K562 (cell line): ENCODE data around the gene ARAF. TPM values are rescaled to one million over a fixed set of nuclear protein-coding genes. Genes with fewer than 3 reads are reported as not detected.

Experiments
- AFF4 ChIP-seq: sonication (generic); formaldehyde crosslinking; IDR thresholded peaks from 2 replicates; pipeline ENCODE4 v1.8.0; 2023; ENCODE audit warnings: mild to moderate bottlenecking, missing genetic modification reagents
- ARID4B ChIP-seq: sonication (generic); formaldehyde crosslinking; IDR thresholded peaks from 2 replicates; pipeline ENCODE4 v1.8.0; 2022; ENCODE audit warnings: mild to moderate bottlenecking, missing genetic modification reagents
- ATF7 ChIP-seq: fragments of 450-650 bp; IDR thresholded peaks from 2 replicates; pipeline ENCODE4 v1.7.1; 2014; ENCODE audit warnings: mild to moderate bottlenecking, moderate library complexity
- CHD2 ChIP-seq: IDR thresholded peaks from 2 replicates; pipeline ENCODE4 v1.6.1; 2011; ENCODE audit warnings: low read depth, low read length
- CTCFL ChIP-seq: IDR thresholded peaks from 2 replicates; pipeline ENCODE4 v1.6.1; 2011; ENCODE audit warnings: borderline replicate concordance, low read depth, mild to moderate bottlenecking, moderate library complexity, low read length; ENCODE audit not compliant: insufficient read depth, poor library complexity, severe bottlenecking
- DACH1 ChIP-seq: fragments of 450-650 bp; IDR thresholded peaks from 2 replicates; pipeline ENCODE4 v1.6.1; 2018; ENCODE audit not compliant: partially characterized antibody
- FOXJ3 ChIP-seq: sonication (generic); formaldehyde crosslinking; IDR thresholded peaks from 2 replicates; pipeline ENCODE4 v1.4.0; 2020; ENCODE audit warnings: mild to moderate bottlenecking, missing genetic modification reagents
- HMG20B ChIP-seq: fragments of 250-450 bp; sonication (Bioruptor Pico); IDR thresholded peaks from 2 replicates; pipeline ENCODE4 v1.5.0; 2021; ENCODE audit warnings: mild to moderate bottlenecking
- JUNB ChIP-seq: fragments of 450-650 bp; formaldehyde crosslinking; conservative IDR thresholded peaks from 2 replicates; pipeline ENCODE4 v1.4.0; 2020; ENCODE audit warnings: mild to moderate bottlenecking
- KDM4B ChIP-seq, 2 experiments: fragments of 450-650 bp in 1 of 2; sonication (generic) in 1 of 2; IDR thresholded peaks; 2 replicates each; pipeline ENCODE4 v1.6.1; 2016 to 2017; ENCODE audit warnings: borderline replicate concordance in 2 of 2, antibody characterized with exemption in 1 of 2, low read depth in 1 of 2, mild to moderate bottlenecking in 1 of 2
- NR2C1 ChIP-seq, 2 experiments: fragments of 450-650 bp; IDR thresholded peaks; 2 replicates each; pipeline ENCODE4 v1.6.1; 2017; ENCODE audit warnings: mild to moderate bottlenecking in 2 of 2, antibody characterized with exemption in 1 of 2, inconsistent platforms in 1 of 2, missing compliant biosample characterization in 1 of 2, missing genetic modification characterization in 1 of 2
- NRF1 ChIP-seq, 2 experiments: fragments of 450-650 bp; IDR thresholded peaks in 1 of 2; conservative IDR thresholded peaks in 1 of 2; 2 replicates each; pipeline ENCODE4 v1.6.1; 2014; ENCODE audit warnings: mild to moderate bottlenecking in 2 of 2
- PML ChIP-seq: IDR thresholded peaks from 2 replicates; pipeline ENCODE4 v1.6.1; 2012; ENCODE audit warnings: low read length, inconsistent platforms
- RBM22 ChIP-seq: fragments of 200-400 bp; formaldehyde crosslinking; IDR thresholded peaks from 2 replicates; pipeline ENCODE4 v1.6.1; 2018; ENCODE audit warnings: low read length, low read depth; ENCODE audit not compliant: poor library complexity, severe bottlenecking
- SMARCB1 ChIP-seq: IDR thresholded peaks from 2 replicates; pipeline ENCODE4 v1.6.1; 2011; ENCODE audit warnings: improper control_type of control experiment, low read depth; ENCODE audit not compliant: insufficient read length
- TAF7 ChIP-seq: fragments of 450-650 bp; IDR thresholded peaks from 2 replicates; pipeline ENCODE4 v1.6.1; 2016; ENCODE audit warnings: missing genetic modification characterization, missing compliant biosample characterization
- ZNF584 ChIP-seq: fragments of 200-800 bp; sonication (Bioruptor generic); IDR thresholded peaks from 2 replicates; pipeline ENCODE4 v1.6.1; 2016; ENCODE audit warnings: low read depth, mild to moderate bottlenecking, missing genetic modification characterization, missing compliant biosample characterization
- polyA plus RNA-seq, 8 experiments: library from polyadenylated mRNA; depleted of rRNA in 4 of 8; stranded (reverse) in 5 of 8; unstranded in 3 of 8; fragments of >200 nt; fragmentation: Nextera tagmentation in 2 of 8; fragmentation: Illumina TruSeq in 1 of 8; extraction: Ambion mirVana in 2 of 8; extraction: Trizol in 1 of 8; gene quantifications; 2 replicates each; pipeline versions ENCODE4 v1.2.1 to v1.2.3, GENCODE V29; 2011 to 2014; ENCODE audit warnings: inconsistent platforms in 1 of 8, missing spikeins in 1 of 8
- total RNA-seq, 7 experiments: library from RNA; depleted of rRNA in 6 of 7; stranded (reverse); fragments of >200 nt in 6 of 7; fragmentation: Illumina TruSeq in 2 of 7; extraction: Trizol in 2 of 7; gene quantifications; 2 replicates each; pipeline versions ENCODE4 v1.2.1 to v1.2.3, GENCODE V29; 2011 to 2021; ENCODE audit warnings: low replicate concordance in 1 of 7

ARAF gene
- total and polyA plus RNA-seq, 9 of the 15 experiments (the other 6 are each of a cell fraction or from before 2014, with no cell fraction given), result 5.5 to 70.0 (median 29.4) TPM

GRCh38 chrX:47619486-47620302, 58.7 kb downstream of the ARAF start, which contains the start of gene SYN1 (continued):
- TF ChIP-seq ARID4B (peak; percentile 94), SMARCB1 (no peak), FOXJ3 (no peak), KDM4B (IDR thresholded peaks at IDR 0.05; ENCODE audit: borderline replicate concordance in 2 of 2, low read depth in 1 of 2) (no peak), NR2C1 (IDR thresholded peaks at IDR 0.05) (no peak), NR2C1 (tag; IDR thresholded peaks at IDR 0.05) (no peak), JUNB (CRISPR knock-in tag) (no peak), CHD2 (peak; percentile 57; the same call in 1 of the 2 replicates), AFF4 (CRISPR knock-in tag) (peak; percentile 90; the same call in 1 of the 2 replicates), PML (no peak), RBM22 (no peak), NRF1 (conservative IDR thresholded peaks at IDR 0.05 in 1 of 2, IDR thresholded peaks at IDR 0.05 in 1 of 2) (peak; percentile 91 to 93), ATF7 (peak; percentile 100), CTCFL (no peak), ZNF584 (CRISPR knock-in tag) (0 out of 2 replicates have a peak, but pooled peaks have one; percentile 67), DACH1 (no peak), TAF7 (tag) (no peak), HMG20B (CRISPR knock-in tag) (no peak)
